Epithelial cell of esophagus (primary cell): ENCODE measurements around the gene SQSTM1.
"Not testable (repeated sequence)": the region's sequence is repeated elsewhere in the genome, so short reads cannot be mapped to it uniquely, and the experiment has no call there.

ENCODE experiments used
- DNase-seq: peaks from one replicate; pipeline ENCODE4 v3.0.0; 2010; ENCODE audit warnings: low read depth
- H3K4me3 ChIP-seq: 2 replicates; pipeline ENCODE4 v1.5.1; 2011; ENCODE audit warnings: mild to moderate bottlenecking, low read length, control low read depth
- CTCF ChIP-seq: IDR thresholded peaks from 2 replicates; pipeline ENCODE4 v1.5.1; 2011; ENCODE audit warnings: low read depth, mild to moderate bottlenecking, low read length, control low read depth, inconsistent platforms; ENCODE audit not compliant: insufficient read depth; ENCODE audit errors: missing control alignments

Gene SQSTM1

GRCh38 chr5:179870403-179870903 is 49.7 kb downstream of the SQSTM1 start:
- peak; percentile 21 for TF ChIP-seq CTCF
- H3K4me3 ChIP-seq = no peak overlapping the region
- DNase-seq = peak; percentile 24

- no peak for DNase-seq
- H3K4me3 ChIP-seq = no peak overlapping the region
- no peak for TF ChIP-seq CTCF
These were observed 50.2 kb downstream of the SQSTM1 start for GRCh38 chr5:179870952-179871351.

- H3K4me3 ChIP-seq, DNase-seq: not testable (repeated sequence)
These were observed 50.8 kb downstream of the SQSTM1 start for GRCh38 chr5:179871533-179871932.

DNA sequence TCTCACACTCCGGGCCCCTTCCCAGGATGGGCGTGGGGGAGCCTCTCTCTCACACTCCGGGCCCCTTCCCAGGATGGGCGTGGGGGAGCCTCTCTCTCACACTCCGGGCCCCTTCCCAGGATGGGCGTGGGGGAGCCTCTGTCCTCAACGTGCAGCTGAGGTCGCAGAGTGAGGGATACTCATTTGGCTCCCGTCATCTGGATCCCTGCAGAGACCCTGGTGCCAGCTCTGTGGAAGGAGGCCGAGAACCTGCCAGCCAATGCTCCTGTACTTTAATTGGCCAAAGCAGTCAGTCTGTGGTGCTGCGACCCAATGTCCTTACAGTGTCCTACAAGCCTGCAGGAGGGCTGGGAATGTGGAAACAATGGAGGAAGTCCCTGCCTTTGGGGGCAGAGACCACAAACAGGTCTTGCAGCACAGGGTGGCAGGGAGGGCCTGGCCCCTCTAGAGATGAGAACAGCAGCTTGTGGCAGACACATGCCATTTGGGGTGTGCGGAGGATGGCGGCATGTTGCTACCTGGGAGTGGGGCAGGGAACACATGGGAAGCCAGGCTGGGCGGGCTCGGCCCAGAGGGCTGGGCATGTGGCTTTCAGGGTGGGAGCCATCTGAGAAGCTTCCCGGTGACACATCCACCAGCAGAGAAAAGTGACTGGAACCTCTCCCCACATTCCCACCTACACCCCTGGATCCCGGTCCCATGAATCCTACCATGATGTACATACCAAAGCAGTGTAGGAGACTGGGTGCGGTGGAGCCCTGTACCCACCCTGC is 51.5 kb downstream of the SQSTM1 start:
- no peak overlapping the region for H3K4me3 ChIP-seq
- TF ChIP-seq CTCF = no peak
- DNase-seq = no peak

DNA sequence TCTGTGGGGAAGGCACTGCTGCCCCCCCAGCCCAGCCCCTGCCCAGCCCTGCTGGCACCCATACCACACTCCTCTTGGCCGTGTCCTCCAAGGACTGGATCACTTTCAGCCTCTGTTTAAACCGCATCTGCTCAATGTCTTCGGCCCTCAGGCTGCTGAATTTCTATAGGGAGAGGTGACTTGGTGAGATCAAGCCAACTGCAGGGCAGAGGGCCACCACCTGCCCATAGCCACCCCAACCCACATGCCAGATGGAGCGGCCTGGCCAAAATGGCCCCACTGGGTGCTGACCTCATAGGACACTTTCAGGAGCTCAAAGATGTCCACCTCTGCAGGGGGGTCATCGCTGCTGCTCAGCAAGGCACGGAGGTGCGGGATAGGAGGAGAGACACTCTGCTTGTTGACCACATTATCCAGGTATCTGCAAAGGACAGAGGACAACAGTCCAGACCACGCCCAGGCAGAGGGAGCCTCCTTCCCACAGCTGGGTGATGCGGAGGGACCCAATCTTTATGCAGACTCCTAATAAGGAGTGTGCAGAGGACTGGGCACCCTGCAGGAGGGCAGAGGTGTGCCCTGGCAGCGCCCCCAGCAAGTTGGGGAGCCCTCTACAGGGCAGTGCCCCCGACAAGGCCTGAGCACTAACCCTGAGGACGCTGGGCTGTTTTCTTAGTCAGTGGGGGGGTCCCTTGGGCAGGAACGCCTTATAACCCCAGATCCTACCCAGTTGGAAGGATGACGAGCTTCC is 52.3 kb downstream of the SQSTM1 start:
- no peak for TF ChIP-seq CTCF

GRCh38 chr5:179873588-179874110 is 52.9 kb downstream of the SQSTM1 start:
- no peak for TF ChIP-seq CTCF
- H3K4me3 ChIP-seq = no peak overlapping the region

More for the DNA sequence above, 52.3 kb downstream of the SQSTM1 start:
- no peak overlapping the region for H3K4me3 ChIP-seq
- DNase-seq = no peak

GRCh38 chr5:179874136-179874535 is 53.4 kb downstream of the SQSTM1 start:
- no peak for DNase-seq
- no peak for TF ChIP-seq CTCF
- H3K4me3 ChIP-seq = no peak overlapping the region

More at GRCh38 chr5:179873588-179874110, 52.9 kb downstream of the SQSTM1 start:
- DNase-seq = no peak
